ENCODE data around the gene ETNPPL. TPM values are rescaled to one million over a fixed set of nuclear protein-coding genes. Genes with fewer than 3 reads are reported as not detected.

Gene ETNPPL
- total and polyA plus RNA-seq, 2 of the 4 experiments (the other 2 are of a cell fraction), result not detected

DNA sequence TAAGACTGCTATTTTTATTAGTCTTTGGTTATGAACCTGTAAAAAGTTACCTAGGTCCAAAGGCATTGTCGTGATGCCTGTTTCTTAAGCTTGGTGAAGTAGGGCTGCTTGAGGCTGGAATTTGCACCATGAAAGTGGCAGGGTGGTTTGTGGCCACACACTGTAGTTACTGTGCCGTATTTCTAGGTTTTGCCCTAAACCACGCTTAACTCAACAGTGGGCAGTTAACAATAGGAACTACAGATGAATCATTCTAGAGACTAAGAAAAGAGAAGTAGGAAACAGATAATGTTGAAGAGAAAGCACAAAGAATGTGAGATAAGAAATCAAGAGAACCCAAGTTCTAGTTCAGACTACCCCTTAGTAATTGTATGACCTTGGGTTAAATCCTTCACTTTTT lies 11.5 kb downstream of the ETNPPL start:
- Histone ChIP-seq H2AFZ (replicated peaks; ENCODE audit: low read length, poor library complexity) (no peak overlapping the region), H4K91ac (ENCODE audit: insufficient read depth, low read depth, low read length) (no peak overlapping the region), H3K4me3 (ENCODE audit: insufficient read depth, low read depth, low read length) (no peak overlapping the region), H3K27me3 (ENCODE audit: control insufficient read depth, insufficient read depth, low read length) (no peaks in the 10 kb centered on the region), H3K9me1 (ENCODE audit: insufficient read depth, low read length) (no peaks in the 10 kb centered on the region), H3K23ac (ENCODE audit: low read depth, low read length) (no peak overlapping the region), H3K18ac (ENCODE audit: low read depth, low read length) (no peak overlapping the region), H2BK20ac (ENCODE audit: low read depth, low read length) (no peak overlapping the region), H3K56ac (ENCODE audit: extremely low read depth, insufficient read depth, low read length) (no peak overlapping the region), H2BK5ac (ENCODE audit: low read depth, low read length, poor library complexity, severe bottlenecking) (no peak overlapping the region), H4K8ac (ENCODE audit: low read depth in 2 of 2, low read length in 2 of 2) (no peak overlapping the region), H2BK120ac (ENCODE audit: low read depth, low read length) (no peak overlapping the region), H2AK9ac (replicated peaks; ENCODE audit: low read depth, low read length, poor library complexity) (no peak overlapping the region), H4K20me1 (ENCODE audit: insufficient read depth, low read length) (no peaks in the 10 kb centered on the region), H3K4me2 (ENCODE audit: low read depth, low read length) (no peak overlapping the region), H3K4ac (ENCODE audit: low read depth, low read length) (no peak overlapping the region), H2BK15ac (ENCODE audit: low read depth, low read length) (no peak overlapping the region), H3K27ac (ENCODE audit: insufficient read depth, low read length) (no peak overlapping the region), H3K9ac (ENCODE audit: low read depth, low read length) (no peak overlapping the region), H3K14ac (replicated peaks; ENCODE audit: low read depth, low read length) (no peak overlapping the region), H2AK5ac (ENCODE audit: low read depth, low read length) (no peak overlapping the region), H3K4me1 (ENCODE audit: control insufficient read depth, insufficient read depth, low read length) (no peaks in the 10 kb centered on the region), H3K9me3 (ENCODE audit: control insufficient read depth, insufficient read depth, low read length) (no peaks in the 10 kb centered on the region), H3K36me3 (ENCODE audit: control insufficient read depth, insufficient read depth, low read length) (no peaks in the 10 kb centered on the region), H4K5ac (ENCODE audit: low read depth, low read length) (no peak overlapping the region), H3K79me1 (ENCODE audit: low read depth in 1 of 2, low read length in 2 of 2) (no peaks in the 10 kb centered on the region)
- dilution Hi-C loops (cut with HindIII; ENCODE audit: low sequenced_read_pairs, unreplicated experiment) (no loop called here), in situ Hi-C loops (cut with MboI; ENCODE audit: low sequenced_read_pairs) (no loop called here), intact Hi-C loops (cut with micrococcal nuclease) (no loop called here)
- ATAC-seq (ENCODE audit: low read depth), result no peak
- ChIA-PET POLR2A (ENCODE audit: unreplicated experiment) (no interaction called here), CTCF (interaction anchor here (0.7 kb wide), 2 partner anchors 43 to 1223 kb away, joined by 5 read pairs; no protein-coding TSS in a partner anchor)
- DNase-seq, result no peak
- 86% methylated on average over 2 of the region's 3 CpGs; no CpG with 5 or more reads in 1 of the 2 experiments for WGBS, 2 experiments (ENCODE audit: extremely low coverage in 2 of 2, insufficient read length in 1 of 2)
- no TSS peak for BruUV-seq (replicated peaks)
- no peak for TF ChIP-seq BHLHE40 (IDR thresholded peaks at IDR 0.05; ENCODE audit: low read depth, low read length)
- no peak for TF ChIP-seq POLR2A (IDR thresholded peaks at IDR 0.05; ENCODE audit: low read depth, low read length)
- no peak for TF ChIP-seq CTCF (conservative IDR thresholded peaks at IDR 0.05; ENCODE audit: low read depth, low read length)
- TF ChIP-seq RAD21 (IDR thresholded peaks at IDR 0.05; ENCODE audit: low read length), result no peak
- TF ChIP-seq, protein P1, sequence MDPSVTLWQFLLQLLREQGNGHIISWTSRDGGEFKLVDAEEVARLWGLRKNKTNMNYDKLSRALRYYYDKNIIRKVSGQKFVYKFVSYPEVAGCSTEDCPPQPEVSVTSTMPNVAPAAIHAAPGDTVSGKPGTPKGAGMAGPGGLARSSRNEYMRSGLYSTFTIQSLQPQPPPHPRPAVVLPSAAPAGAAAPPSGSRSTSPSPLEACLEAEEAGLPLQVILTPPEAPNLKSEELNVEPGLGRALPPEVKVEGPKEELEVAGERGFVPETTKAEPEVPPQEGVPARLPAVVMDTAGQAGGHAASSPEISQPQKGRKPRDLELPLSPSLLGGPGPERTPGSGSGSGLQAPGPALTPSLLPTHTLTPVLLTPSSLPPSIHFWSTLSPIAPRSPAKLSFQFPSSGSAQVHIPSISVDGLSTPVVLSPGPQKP (IDR thresholded peaks at IDR 0.05; ENCODE audit: borderline replicate concordance, low read depth, low read length), result no peak
- no peak for TF ChIP-seq RCOR1 (IDR thresholded peaks at IDR 0.05; ENCODE audit: insufficient replicate concordance, low read length)
- no peak for TF ChIP-seq USF2 (IDR thresholded peaks at IDR 0.05; ENCODE audit: low read depth, low read length)
- TF ChIP-seq MAFK (IDR thresholded peaks at IDR 0.05; ENCODE audit: low read depth, low read length), result no peak
- no peak for TF ChIP-seq CEBPB (IDR thresholded peaks at IDR 0.05; ENCODE audit: low read depth, low read length)
- no peak for TF ChIP-seq MXI1 (IDR thresholded peaks at IDR 0.05; ENCODE audit: borderline replicate concordance, low read depth, low read length)
- TF ChIP-seq MAZ (IDR thresholded peaks at IDR 0.05; ENCODE audit: borderline replicate concordance, low read depth, low read length), result no peak
- no peak for TF ChIP-seq FOS (IDR thresholded peaks at IDR 0.05; ENCODE audit: low read depth, low read length)
- TF ChIP-seq SMC3 (IDR thresholded peaks at IDR 0.05; ENCODE audit: low read depth, low read length), result no peak
